ENCODE results near the gene MEIOB. TPM values are rescaled to one million over a fixed set of nuclear protein-coding genes. Genes with fewer than 3 reads are reported as not detected.

The MEIOB gene
- total RNA-seq, 2 donors from 2014 or later, result 0.26 TPM; not detected in 1

GRCh38 chr16:1812732-1813163, 59.2 kb downstream of the MEIOB start:
- DNase-seq, result peak; percentile 78 to 88 (median 86)
- Histone ChIP-seq H3K4me3 (no peak overlapping the region), H3K27me3 (no peaks in the 10 kb centered on the region), H3K36me3 (replicated peaks in 1 of 2; ENCODE audit: insufficient read depth in 1 of 2, low read depth in 2 of 2) (peaks cover 0 to 19% of the 10 kb centered on the region in 2 donors), H3K27ac (peak overlapping the region in 1 of 4 donors; percentile 53), H3K9me3 (no peaks in the 10 kb centered on the region), H3K4me1 (peaks cover 10% of the 10 kb centered on the region)
- 6 to 15% methylated on average over 10 to 17 of the region's 17 CpGs for WGBS, 2 donors
- peak; percentile 91 for ATAC-seq
- peak; percentile 48 to 88 (median 75) for TF ChIP-seq CTCF (IDR thresholded peaks at IDR 0.05)
- no peak for TF ChIP-seq POLR2A (IDR thresholded peaks at IDR 0.05)
- intact Hi-C loops (cut with DNase I), result no loop called here

GRCh38 chr16:1810536-1810935, 61.4 kb downstream of the MEIOB start:
- 88 to 93% methylated on average over 15 to 16 of the region's 16 CpGs for whole genome bisulfite sequencing, 2 donors

GRCh38 chr16:1810106-1810505, 61.9 kb downstream of the MEIOB start:
- Histone ChIP-seq H3K27ac (no peak overlapping the region), H3K9me3 (no peaks in the 10 kb centered on the region), H3K4me1 (peaks cover 10% of the 10 kb centered on the region), H3K4me3 (no peak overlapping the region), H3K27me3 (no peaks in the 10 kb centered on the region), H3K36me3 (replicated peaks in 1 of 2; ENCODE audit: insufficient read depth in 1 of 2, low read depth in 2 of 2) (peaks cover 0 to 13% of the 10 kb centered on the region in 2 donors)
- ATAC-seq (no peak), DNase-seq (no peak)
- no peak for TF ChIP-seq POLR2A (IDR thresholded peaks at IDR 0.05)
- TF ChIP-seq CTCF (IDR thresholded peaks at IDR 0.05), result no peak
- intact Hi-C loops (cut with DNase I), result no loop called here
- WGBS, 2 donors, result 94 to 99% methylated on average over 16 of the region's 16 CpGs

More at GRCh38 chr16:1810536-1810935, 61.4 kb downstream of the MEIOB start:
- Histone ChIP-seq H3K27ac (no peak overlapping the region), H3K4me1 (peaks cover 10% of the 10 kb centered on the region), H3K36me3 (replicated peaks in 1 of 2; ENCODE audit: insufficient read depth in 1 of 2, low read depth in 2 of 2) (peaks cover 0 to 13% of the 10 kb centered on the region in 2 donors), H3K9me3 (no peaks in the 10 kb centered on the region), H3K27me3 (no peaks in the 10 kb centered on the region), H3K4me3 (no peak overlapping the region)
- DNase-seq (no peak), ATAC-seq (no peak)
- intact Hi-C loops (cut with DNase I), result no loop called here
- no peak for TF ChIP-seq CTCF (IDR thresholded peaks at IDR 0.05)
- no peak for TF ChIP-seq POLR2A (IDR thresholded peaks at IDR 0.05)

GRCh38 chr16:1809281-1809801, 62.6 kb downstream of the MEIOB start:
- intact Hi-C loops (cut with DNase I), result no loop called here
- Histone ChIP-seq H3K36me3 (replicated peaks in 1 of 2; ENCODE audit: insufficient read depth in 1 of 2, low read depth in 2 of 2) (peaks cover 0 to 13% of the 10 kb centered on the region in 2 donors), H3K27me3 (no peaks in the 10 kb centered on the region), H3K27ac (no peak overlapping the region), H3K4me3 (no peak overlapping the region), H3K4me1 (peaks cover 10% of the 10 kb centered on the region), H3K9me3 (no peaks in the 10 kb centered on the region)
- 68 to 100% methylated on average over 1 to 25 of the region's 28 CpGs for WGBS, 2 donors
- TF ChIP-seq CTCF (IDR thresholded peaks at IDR 0.05) (no peak), POLR2A (IDR thresholded peaks at IDR 0.05) (no peak)
- no peak for ATAC-seq
- DNase-seq, result no peak

GRCh38 chr16:1808691-1809090, 63.3 kb downstream of the MEIOB start:
- no peak for DNase-seq
- TF ChIP-seq CTCF (IDR thresholded peaks at IDR 0.05) (no peak), POLR2A (IDR thresholded peaks at IDR 0.05) (no peak)
- no peak for ATAC-seq
- Histone ChIP-seq H3K36me3 (replicated peaks in 1 of 2; ENCODE audit: insufficient read depth in 1 of 2, low read depth in 2 of 2) (peaks cover 0 to 13% of the 10 kb centered on the region in 2 donors), H3K4me1 (peaks cover 10% of the 10 kb centered on the region), H3K9me3 (no peaks in the 10 kb centered on the region), H3K4me3 (no peak overlapping the region), H3K27ac (no peak overlapping the region), H3K27me3 (no peaks in the 10 kb centered on the region)
- 78 to 87% methylated on average over 8 to 18 of the region's 18 CpGs for WGBS, 2 donors
- intact Hi-C loops (cut with DNase I), result no loop called here

All from body of pancreas (tissue), 4 donors.